ENCODE results near the gene CEP63. TPM values are rescaled to one million over a fixed set of nuclear protein-coding genes. Genes with fewer than 3 reads are reported as not detected.
A peak's percentile ranks its signal among the peaks of the same experiment; 100 is the strongest.

Gene CEP63
- total RNA-seq, 1 donor from 2014 or later = 22.1 TPM

DNA sequence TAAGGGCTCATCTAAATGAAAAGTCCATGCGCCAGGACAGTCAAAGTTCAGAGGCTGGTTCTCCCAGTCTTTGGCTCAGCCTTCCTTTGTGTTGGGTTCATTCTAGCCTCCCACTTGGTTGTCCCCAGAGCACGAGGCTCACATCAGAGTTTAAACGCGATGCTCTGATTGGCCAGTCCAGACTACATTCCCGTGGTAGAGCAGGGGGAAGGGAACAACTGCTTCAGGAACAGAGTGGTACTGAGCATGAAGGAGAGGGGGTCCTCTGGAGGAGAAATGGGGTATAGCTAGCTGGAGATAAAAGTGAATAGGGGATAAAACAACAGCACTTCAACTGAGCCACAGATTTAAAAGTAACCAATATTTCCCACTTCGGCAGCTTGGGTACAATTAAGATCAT, 32.2 kb upstream of the CEP63 start:
- H3K4me3 ChIP-seq = no peak overlapping the region
- TF ChIP-seq, protein P1, sequence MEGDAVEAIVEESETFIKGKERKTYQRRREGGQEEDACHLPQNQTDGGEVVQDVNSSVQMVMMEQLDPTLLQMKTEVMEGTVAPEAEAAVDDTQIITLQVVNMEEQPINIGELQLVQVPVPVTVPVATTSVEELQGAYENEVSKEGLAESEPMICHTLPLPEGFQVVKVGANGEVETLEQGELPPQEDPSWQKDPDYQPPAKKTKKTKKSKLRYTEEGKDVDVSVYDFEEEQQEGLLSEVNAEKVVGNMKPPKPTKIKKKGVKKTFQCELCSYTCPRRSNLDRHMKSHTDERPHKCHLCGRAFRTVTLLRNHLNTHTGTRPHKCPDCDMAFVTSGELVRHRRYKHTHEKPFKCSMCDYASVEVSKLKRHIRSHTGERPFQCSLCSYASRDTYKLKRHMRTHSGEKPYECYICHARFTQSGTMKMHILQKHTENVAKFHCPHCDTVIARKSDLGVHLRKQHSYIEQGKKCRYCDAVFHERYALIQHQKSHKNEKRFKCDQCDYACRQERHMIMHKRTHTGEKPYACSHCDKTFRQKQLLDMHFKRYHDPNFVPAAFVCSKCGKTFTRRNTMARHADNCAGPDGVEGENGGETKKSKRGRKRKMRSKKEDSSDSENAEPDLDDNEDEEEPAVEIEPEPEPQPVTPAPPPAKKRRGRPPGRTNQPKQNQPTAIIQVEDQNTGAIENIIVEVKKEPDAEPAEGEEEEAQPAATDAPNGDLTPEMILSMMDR (IDR thresholded peaks at IDR 0.05) = no peak
- DNase-seq (no peak), ATAC-seq (peak; percentile 28)
- H3K27ac ChIP-seq = no peak overlapping the region
- intact Hi-C loops (cut with DNase I) = no loop called here
- H3K27me3 ChIP-seq = no peaks in the 10 kb centered on the region
- peaks cover 6% of the 10 kb centered on the region for H3K4me1 ChIP-seq
- H3K9me3 ChIP-seq = no peaks in the 10 kb centered on the region
- H3K36me3 ChIP-seq = no peaks in the 10 kb centered on the region

DNA sequence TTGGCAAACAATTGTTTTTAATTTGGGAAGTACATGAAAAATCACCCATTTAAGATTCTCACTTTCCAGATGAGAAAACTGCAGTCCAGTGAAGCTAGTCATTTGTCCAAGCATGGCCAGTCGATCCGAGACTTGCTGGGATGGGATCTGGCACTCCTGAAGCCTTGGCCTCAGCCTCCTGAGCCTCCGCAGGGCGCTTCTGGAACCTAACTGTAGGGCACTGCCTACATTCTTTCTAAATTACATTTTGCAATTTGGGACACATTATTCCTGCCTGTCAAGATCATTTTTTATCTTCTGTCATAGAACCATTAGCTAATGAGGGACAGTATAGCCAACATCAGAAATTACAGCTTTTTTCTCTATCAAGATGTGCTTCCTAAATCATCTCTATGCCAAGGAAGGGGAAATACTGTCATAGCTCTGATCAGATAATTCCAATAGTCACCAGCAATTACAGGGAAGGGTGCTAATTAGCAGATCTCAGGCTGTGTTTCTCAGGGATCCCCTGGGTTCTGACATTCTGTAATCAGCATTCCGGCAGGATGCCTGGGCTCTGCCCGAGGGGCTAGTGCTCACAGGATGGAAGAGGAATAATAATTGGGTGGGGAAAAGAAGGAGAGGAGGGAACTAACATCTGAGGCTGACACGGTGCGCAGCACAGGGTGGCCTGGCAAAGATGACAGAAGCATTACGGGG, 28.3 kb upstream of the CEP63 start:
- TF ChIP-seq, protein P1 (IDR thresholded peaks at IDR 0.05) = no peak
- no peaks in the 10 kb centered on the region for H3K36me3 ChIP-seq
- H3K27me3 ChIP-seq = no peaks in the 10 kb centered on the region
- DNase-seq (no peak), ATAC-seq (no peak)
- intact Hi-C loops (cut with DNase I) = no loop called here
- peaks cover 11% of the 10 kb centered on the region for H3K4me1 ChIP-seq
- no peak overlapping the region for H3K27ac ChIP-seq
- no peak overlapping the region for H3K4me3 ChIP-seq
- H3K9me3 ChIP-seq = no peaks in the 10 kb centered on the region

DNA sequence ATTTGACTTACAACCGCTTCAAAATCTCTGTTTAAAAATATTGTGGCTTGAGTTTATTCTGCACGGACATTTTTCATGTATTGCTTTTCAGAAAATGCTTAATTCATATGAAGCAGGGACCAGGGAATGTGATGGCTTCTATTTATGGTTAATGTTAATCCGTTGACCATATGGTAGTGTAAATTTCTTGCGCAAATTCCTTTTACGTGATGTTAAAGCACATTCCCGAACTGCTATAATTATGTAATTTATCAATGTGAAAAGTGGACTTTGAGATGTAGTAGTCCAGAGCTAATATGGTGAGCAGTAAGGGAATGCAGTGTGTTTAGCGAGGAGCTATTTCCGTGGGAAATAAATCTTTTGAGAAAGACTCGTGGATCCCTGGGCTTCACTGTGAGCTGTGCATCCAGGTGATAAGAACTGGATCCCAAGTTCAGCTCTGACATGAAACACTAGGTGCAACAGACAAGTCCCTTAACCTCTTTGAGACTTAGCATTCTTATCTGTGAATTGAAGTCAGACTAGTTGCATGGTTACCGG, 27.4 kb upstream of the CEP63 start:
- Histone ChIP-seq H3K27ac (no peak overlapping the region), H3K4me1 (peaks cover 20% of the 10 kb centered on the region), H3K27me3 (no peaks in the 10 kb centered on the region), H3K9me3 (no peaks in the 10 kb centered on the region), H3K36me3 (no peaks in the 10 kb centered on the region), H3K4me3 (no peak overlapping the region)
- intact Hi-C loops (cut with DNase I) = no loop called here
- no peak for ATAC-seq
- no peak for DNase-seq
- TF ChIP-seq, protein P1 (IDR thresholded peaks at IDR 0.05) = no peak

DNA sequence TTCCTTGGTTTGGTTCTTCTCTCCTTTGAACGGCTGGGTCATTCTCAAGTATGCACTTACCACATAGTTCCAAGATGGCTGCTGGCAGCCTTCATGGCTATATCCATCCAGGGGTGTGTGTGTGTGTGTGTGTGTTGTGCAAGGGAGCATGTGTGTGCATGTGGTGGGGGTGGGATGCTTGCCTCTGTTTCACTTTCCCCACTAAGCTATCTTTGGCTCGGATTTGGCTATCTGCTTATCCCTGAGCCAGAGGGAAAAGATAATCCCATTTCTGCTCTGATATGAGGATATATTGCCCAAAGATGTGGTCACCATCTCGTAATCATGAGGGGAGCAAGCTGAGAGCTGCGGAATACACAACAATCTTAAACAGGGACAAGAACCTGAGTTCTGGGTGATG, 26.3 kb upstream of the CEP63 start:
- no peak for DNase-seq
- intact Hi-C loops (cut with DNase I) = no loop called here
- Histone ChIP-seq H3K4me3 (no peak overlapping the region), H3K27me3 (no peaks in the 10 kb centered on the region), H3K27ac (no peak overlapping the region), H3K9me3 (no peaks in the 10 kb centered on the region), H3K4me1 (peaks cover 23% of the 10 kb centered on the region), H3K36me3 (no peaks in the 10 kb centered on the region)
- TF ChIP-seq, protein P1 (IDR thresholded peaks at IDR 0.05) = no peak
- ATAC-seq = no peak

DNA sequence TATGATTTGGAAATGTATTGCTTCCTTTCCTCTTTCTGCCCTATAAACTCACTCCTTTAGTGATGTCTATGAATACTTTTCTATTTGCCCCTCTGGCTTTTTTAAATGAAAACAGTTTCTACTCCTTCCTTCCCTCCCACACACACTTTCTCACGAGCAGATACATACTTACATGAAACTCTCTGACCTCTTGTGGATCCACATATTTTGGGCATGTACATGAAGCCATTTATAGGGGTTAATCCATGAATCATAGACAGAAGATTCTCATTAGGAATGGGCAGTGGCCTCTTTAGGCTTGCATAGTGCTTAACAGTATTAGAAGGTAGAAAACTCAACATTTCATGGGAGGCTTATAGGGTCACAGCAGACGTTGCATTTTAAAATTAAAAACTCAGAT, 24.9 kb upstream of the CEP63 start:
- H3K27me3 ChIP-seq = no peaks in the 10 kb centered on the region
- H3K36me3 ChIP-seq = no peaks in the 10 kb centered on the region
- H3K9me3 ChIP-seq = no peaks in the 10 kb centered on the region
- no peak overlapping the region for H3K27ac ChIP-seq
- ATAC-seq = no peak
- TF ChIP-seq, protein P1 (IDR thresholded peaks at IDR 0.05) = no peak
- intact Hi-C loops (cut with DNase I) = loop anchor here (10.0 kb wide), 1 partner anchor 86 kb away; the partner anchor contains the start of gene AMOTL2
- no peak overlapping the region for H3K4me3 ChIP-seq
- DNase-seq = no peak
- H3K4me1 ChIP-seq = peaks cover 23% of the 10 kb centered on the region

Data from upper lobe of right lung (tissue), 1 donor.